ENCODE data around the gene TNFRSF9.
"Not testable (repeated sequence)": the region's sequence is repeated elsewhere in the genome, so short reads cannot be mapped to it uniquely, and the experiment has no call there.

Gene TNFRSF9

GRCh38 chr1:7964476-7964875 lies 23.8 kb upstream of the TNFRSF9 start:
- Mint-ChIP-seq H3K9me3 (no peaks in the 10 kb centered on the region), H3K4me1 (peaks cover 41% of the 10 kb centered on the region), H3K4me3 (peak overlapping the region; percentile 98), H3K36me3 (peaks cover 87% of the 10 kb centered on the region), H3K27ac (peak overlapping the region; percentile 96)
- DNase-seq (ENCODE audit: low spot score in 2 of 2), result no peak
- ATAC-seq, result no peak

GRCh38 chr1:7963841-7964240 lies 23.2 kb upstream of the TNFRSF9 start:
- Mint-ChIP-seq H3K36me3 (peaks cover 81% of the 10 kb centered on the region), H3K27ac (peak overlapping the region; percentile 96), H3K4me1 (peaks cover 47% of the 10 kb centered on the region), H3K4me3 (peak overlapping the region; percentile 98)
- DNase-seq (ENCODE audit: low spot score in 2 of 2); H3K9me3 Mint-ChIP-seq; ATAC-seq: not testable (repeated sequence)

GRCh38 chr1:7963378-7963730 lies 22.7 kb upstream of the TNFRSF9 start:
- peak overlapping the region; percentile 98 for H3K4me3 Mint-ChIP-seq

DNA sequence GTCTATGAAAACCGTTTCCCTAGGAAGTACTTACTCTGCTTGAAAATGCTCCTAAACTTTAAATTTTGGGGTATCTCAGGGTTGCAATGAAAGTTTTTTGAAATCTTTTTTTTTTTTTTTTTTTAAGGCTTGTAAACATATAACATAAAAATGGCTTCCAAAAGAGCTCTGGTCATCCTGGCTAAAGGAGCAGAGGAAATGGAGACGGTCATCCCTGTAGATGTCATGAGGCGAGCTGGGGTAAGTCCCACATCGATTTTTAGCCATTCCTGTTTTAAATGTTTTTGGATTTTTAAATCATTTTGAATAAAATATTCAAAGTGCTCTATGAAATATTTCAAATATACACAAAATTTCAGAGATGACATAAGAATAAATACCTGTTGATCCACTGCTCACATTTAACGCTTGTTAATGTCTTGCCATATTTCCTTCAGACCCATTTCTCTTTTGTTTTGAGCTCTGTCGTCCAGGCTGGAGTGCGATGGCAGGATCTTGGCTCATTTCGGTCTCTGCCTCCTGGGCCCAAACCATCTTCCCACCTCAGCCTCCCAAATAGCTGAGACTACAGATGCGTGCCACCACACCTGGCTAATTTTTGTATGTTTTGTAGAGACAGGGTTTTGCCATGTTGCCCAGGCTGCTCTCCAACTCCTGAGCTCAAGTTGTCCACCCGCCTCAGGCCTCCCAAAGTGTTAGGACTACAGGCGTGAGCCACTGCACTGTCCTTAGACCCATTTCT lies 22.2 kb upstream of the TNFRSF9 start:
- Mint-ChIP-seq H3K27ac (peak overlapping the region; percentile 96), H3K36me3 (peaks cover 71% of the 10 kb centered on the region), H3K4me1 (peaks cover 48% of the 10 kb centered on the region), H3K9me3 (no peaks in the 10 kb centered on the region), H3K4me3 (peak overlapping the region; percentile 98)
- DNase-seq (ENCODE audit: low spot score in 2 of 2) (no peak), ATAC-seq (no peak)

More at GRCh38 chr1:7963378-7963730, 22.7 kb upstream of the TNFRSF9 start:
- DNase-seq (ENCODE audit: low spot score in 2 of 2); H3K9me3 Mint-ChIP-seq; ATAC-seq: not testable (repeated sequence)
- peaks cover 48% of the 10 kb centered on the region for H3K4me1 Mint-ChIP-seq
- peaks cover 76% of the 10 kb centered on the region for H3K36me3 Mint-ChIP-seq
- H3K27ac Mint-ChIP-seq, result peak overlapping the region; percentile 96

DNA sequence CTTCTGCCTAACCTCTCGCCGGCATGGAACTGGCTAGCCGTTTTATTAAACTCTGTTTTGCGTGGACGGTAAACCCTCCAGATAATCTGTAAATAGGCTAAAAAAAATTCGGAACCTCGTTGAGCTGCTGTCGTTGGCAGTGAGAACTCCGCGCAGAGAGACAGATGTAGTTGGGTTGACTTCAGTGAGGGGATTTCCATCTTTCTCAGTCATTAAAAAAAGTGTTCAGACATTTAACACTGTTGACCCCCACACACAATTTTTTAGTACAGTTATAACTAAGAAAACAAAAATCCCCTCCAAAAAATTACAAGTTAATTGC lies 21.3 kb upstream of the TNFRSF9 start:
- Mint-ChIP-seq H3K4me3 (peak overlapping the region; percentile 98), H3K27ac (peak overlapping the region; percentile 96), H3K9me3 (no peaks in the 10 kb centered on the region), H3K36me3 (peaks cover 62% of the 10 kb centered on the region), H3K4me1 (peaks cover 47% of the 10 kb centered on the region)
- ATAC-seq, result peak; percentile 58
- DNase-seq (ENCODE audit: low spot score in 2 of 2), result no peak

DNA sequence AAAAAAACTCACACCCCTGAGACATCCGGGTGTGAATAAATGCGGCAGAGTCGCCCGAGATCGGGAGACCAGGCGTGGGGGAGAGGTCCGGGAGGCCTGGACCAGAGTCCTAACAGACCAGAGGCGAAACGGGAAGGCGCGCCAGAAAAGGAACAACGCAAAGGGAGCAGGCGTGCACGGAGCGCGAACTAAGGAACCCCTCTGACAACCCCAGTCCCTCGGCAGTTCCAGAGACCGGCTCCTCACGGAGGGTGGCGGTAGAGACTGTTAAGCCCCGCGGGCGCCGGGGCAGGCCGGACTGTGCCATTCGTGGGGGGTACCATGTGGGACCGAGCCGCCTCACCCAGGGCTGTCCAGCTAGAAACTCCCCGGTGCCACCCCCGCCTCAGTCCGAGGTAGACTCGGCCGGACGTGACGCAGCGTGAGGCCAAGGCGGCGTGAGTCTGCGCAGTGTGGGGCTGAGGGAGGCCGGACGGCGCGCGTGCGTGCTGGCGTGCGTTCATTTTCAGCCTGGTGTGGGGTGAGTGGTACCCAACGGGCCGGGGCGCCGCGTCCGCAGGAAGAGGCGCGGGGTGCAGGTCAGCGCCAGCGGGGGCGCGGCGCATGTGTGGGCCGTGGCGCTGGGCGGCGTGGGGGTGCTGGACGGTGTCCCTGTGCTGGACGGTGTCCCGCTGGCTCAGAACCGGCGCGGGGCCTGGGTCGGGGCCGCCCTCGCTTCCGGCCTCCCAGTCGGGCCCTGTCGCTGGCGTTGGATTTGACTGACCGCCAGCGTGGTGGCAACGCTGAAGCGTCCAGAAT lies 20.8 kb upstream of the TNFRSF9 start, which contains the start of gene PARK7:
PARK7 (plus strand) TSS at position 496 of the 798 bp plus-strand sequence. CDS start 1,075 bp downstream, outside the sequence.
- peak; percentile 98 for ATAC-seq
- DNase-seq (ENCODE audit: low spot score in 2 of 2), result peak; percentile 98 to 100
- H3K27ac Mint-ChIP-seq, result peak within 1 kb of the TSS; percentile 96
- H3K4me3 Mint-ChIP-seq, result peak within 1 kb of the TSS; percentile 98
- H3K4me1 Mint-ChIP-seq, result peaks cover 47% of the 10 kb centered on the region
- H3K36me3 Mint-ChIP-seq, result peaks cover 57% of the 10 kb centered on the region
- no peaks in the 10 kb centered on the region for H3K9me3 Mint-ChIP-seq

- DNase-seq (ENCODE audit: low spot score in 2 of 2) (no peak), ATAC-seq (no peak)
- Mint-ChIP-seq H3K9me3 (no peaks in the 10 kb centered on the region), H3K4me3 (peak overlapping the region; percentile 98), H3K27ac (peak overlapping the region; percentile 96), H3K36me3 (peaks cover 51% of the 10 kb centered on the region), H3K4me1 (peaks cover 52% of the 10 kb centered on the region)
These were observed 20.2 kb upstream of the TNFRSF9 start for GRCh38 chr1:7960867-7961215.

GRCh38 chr1:7960165-7960564 lies 19.5 kb upstream of the TNFRSF9 start:
- peak overlapping the region; percentile 98 for H3K4me3 Mint-ChIP-seq
- ATAC-seq (no peak), DNase-seq (ENCODE audit: low spot score in 2 of 2) (no peak)
- peaks cover 53% of the 10 kb centered on the region for H3K4me1 Mint-ChIP-seq
- peaks cover 44% of the 10 kb centered on the region for H3K36me3 Mint-ChIP-seq
- no peaks in the 10 kb centered on the region for H3K9me3 Mint-ChIP-seq
- peak overlapping the region; percentile 96 for H3K27ac Mint-ChIP-seq

GRCh38 chr1:7956218-7957032 lies 15.8 kb upstream of the TNFRSF9 start:
- Mint-ChIP-seq H3K27ac (peak overlapping the region; percentile 97), H3K36me3 (peaks cover 22% of the 10 kb centered on the region), H3K9me3 (no peaks in the 10 kb centered on the region), H3K4me3 (peak overlapping the region; percentile 86), H3K4me1 (peaks cover 55% of the 10 kb centered on the region)
- ATAC-seq, result no peak
- no peak for DNase-seq (ENCODE audit: low spot score in 2 of 2)

DNA sequence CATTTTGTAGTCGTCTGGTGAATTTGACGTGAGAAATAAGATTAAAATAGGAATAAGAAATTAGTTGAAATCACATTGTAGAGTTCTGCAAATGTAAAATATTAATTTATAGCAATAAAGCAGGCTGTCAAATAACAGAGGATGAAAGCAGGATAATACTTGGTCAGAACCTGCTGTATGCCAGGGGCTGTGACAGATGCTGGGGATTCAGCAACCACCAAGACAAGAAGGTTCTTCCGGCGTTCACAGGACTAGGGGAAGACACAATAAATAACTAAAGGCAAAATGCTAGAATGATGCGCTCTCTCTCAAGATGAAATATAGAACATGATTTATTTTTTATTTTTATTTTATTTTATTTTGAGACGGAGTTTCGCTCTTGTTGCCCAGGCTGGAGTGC lies 14.0 kb upstream of the TNFRSF9 start:
- ATAC-seq, result no peak
- Mint-ChIP-seq H3K27ac (peak overlapping the region; percentile 97), H3K9me3 (no peaks in the 10 kb centered on the region), H3K4me1 (peaks cover 66% of the 10 kb centered on the region), H3K4me3 (peak overlapping the region; percentile 86), H3K36me3 (peaks cover 15% of the 10 kb centered on the region)
- no peak for DNase-seq (ENCODE audit: low spot score in 2 of 2)

DNA sequence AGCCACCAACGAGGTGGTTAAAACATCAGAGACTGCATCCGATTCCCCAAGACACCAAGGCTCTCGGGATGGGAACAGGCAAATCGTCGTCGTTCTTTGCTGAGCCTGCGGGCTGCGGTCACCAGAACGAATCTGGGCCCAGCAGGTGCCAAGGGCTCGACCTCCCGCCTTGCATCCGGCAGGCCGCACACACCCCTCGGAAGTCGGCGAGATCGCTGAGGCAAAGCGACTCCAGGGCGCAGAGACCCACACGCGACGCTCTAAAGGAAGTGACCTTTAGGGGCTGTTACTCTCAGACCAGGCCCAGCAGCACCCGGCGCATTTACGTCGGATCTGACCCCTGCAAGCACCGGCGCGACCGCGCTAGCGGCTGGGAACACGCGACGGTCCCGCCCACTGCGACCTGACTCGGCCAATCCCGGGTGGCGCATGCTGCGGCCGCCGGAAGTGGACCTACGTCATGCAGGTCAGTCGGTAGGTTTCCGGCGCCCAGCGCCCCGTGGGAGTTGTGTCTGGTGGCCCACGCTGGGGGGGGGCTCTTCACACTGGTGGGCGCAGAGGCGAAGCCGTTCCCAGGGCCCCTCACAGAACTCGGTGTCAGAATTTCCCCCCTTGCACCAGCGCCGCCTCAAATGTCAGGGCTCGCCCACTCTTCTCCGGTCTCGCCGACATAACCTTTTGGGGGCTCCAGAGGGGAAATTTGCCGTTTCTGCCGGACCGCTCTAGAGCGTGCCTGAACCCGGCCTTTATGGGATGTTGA lies 13.4 kb upstream of the TNFRSF9 start:
- Mint-ChIP-seq H3K27ac (peak overlapping the region; percentile 97), H3K4me1 (peaks cover 61% of the 10 kb centered on the region)
- peak; percentile 89 for ATAC-seq

DNA sequence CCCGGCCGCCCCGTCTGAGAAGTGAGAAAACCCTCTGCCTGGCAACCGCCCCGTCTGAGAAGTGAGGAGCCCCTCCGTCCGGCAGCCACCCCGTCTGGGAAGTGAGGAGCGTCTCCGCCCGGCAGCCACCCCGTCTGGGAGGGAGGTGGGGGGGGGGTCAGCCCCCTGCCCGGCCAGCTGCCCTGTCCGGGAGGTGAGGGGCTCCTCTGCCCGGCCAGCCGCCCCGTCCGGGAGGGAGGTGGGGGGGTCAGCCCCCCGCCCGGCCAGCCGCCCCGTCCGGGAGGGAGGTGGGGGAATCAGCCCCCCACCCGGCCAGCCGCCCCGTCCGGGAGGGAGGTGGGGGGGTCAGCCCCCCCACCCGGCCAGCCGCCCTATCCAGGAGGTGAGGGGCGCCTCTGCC lies 12.2 kb upstream of the TNFRSF9 start:
- H3K9me3 Mint-ChIP-seq, ATAC-seq: not testable (repeated sequence)
- H3K4me1 Mint-ChIP-seq, result peaks cover 67% of the 10 kb centered on the region

More for the DNA sequence above, 13.4 kb upstream of the TNFRSF9 start:
- H3K36me3 Mint-ChIP-seq, result peaks cover 18% of the 10 kb centered on the region
- no peaks in the 10 kb centered on the region for H3K9me3 Mint-ChIP-seq
- H3K4me3 Mint-ChIP-seq, result peak overlapping the region; percentile 86
- DNase-seq (ENCODE audit: low spot score in 2 of 2), result peak; percentile 86 to 96

DNA sequence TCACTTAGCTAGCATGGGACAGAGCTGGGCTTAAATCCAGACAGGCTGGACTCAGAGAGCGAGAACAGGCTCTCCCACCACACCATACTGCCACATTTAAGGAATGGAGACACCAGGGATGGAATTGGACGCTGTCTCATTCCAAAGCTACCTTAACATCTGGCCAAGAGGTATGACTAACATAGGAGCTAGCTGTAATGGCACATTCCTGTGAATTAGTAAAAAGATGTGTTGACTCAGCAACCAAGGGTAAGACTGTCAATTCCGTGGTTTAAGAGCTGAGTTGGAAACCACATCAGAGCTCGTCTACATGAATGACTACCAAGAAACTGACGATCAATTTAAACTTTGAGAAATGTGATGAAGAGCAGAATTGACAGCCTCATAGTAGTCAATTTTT lies 8.3 kb upstream of the TNFRSF9 start:
- peak overlapping the region; percentile 49 for H3K4me3 Mint-ChIP-seq

More for the DNA sequence above, 12.2 kb upstream of the TNFRSF9 start:
- H3K4me3 Mint-ChIP-seq; DNase-seq (ENCODE audit: low spot score in 2 of 2); H3K27ac Mint-ChIP-seq: not testable (repeated sequence)
- H3K36me3 Mint-ChIP-seq, result peaks cover 21% of the 10 kb centered on the region

DNA sequence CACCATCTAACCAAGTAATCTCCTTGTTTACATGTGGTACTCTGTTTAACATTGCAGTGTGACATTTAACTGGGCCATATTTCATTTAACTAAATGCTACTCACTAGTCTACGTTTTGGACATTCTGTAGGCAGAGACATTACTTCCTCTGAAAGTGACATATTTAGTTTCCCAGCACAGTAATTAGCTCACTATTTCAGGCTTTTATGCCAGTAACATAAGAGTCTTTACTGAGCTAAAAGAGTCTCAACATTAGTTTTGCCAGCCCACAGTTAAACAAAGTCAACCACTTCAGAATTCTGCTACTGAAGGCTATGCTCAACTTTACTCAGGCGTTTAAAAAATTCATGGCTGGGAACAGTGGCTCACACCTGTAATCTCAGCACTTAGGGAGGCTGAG lies 2.6 kb upstream of the TNFRSF9 start:
- ATAC-seq (no peak), DNase-seq (ENCODE audit: low spot score in 2 of 2) (no peak)
- peaks cover 58% of the 10 kb centered on the region for H3K4me1 Mint-ChIP-seq
- H3K27ac Mint-ChIP-seq, result peak overlapping the region; percentile 96
- H3K4me3 Mint-ChIP-seq, result peak overlapping the region; percentile 93
- no peaks in the 10 kb centered on the region for H3K9me3 Mint-ChIP-seq
- H3K36me3 Mint-ChIP-seq, result peaks cover 32% of the 10 kb centered on the region

More for the DNA sequence above, 8.3 kb upstream of the TNFRSF9 start:
- H3K9me3 Mint-ChIP-seq, result no peaks in the 10 kb centered on the region
- ATAC-seq (peak; percentile 95), DNase-seq (ENCODE audit: low spot score in 2 of 2) (peak; percentile 28 to 72)
- peaks cover 50% of the 10 kb centered on the region for H3K4me1 Mint-ChIP-seq
- H3K36me3 Mint-ChIP-seq, result peaks cover 12% of the 10 kb centered on the region
- H3K27ac Mint-ChIP-seq, result peak overlapping the region; percentile 79

Measured in stimulated activated effector memory CD8-positive, alpha-beta T cell treated with anti-CD3 and anti-CD28 coated beads, Interleukin-12 subunit alpha, Interleukin-12 subunit beta, amount 100 ng/mL, for 72 hours (primary cell).